Hematopoietic multipotent progenitor cell (in vitro differentiated cells): ENCODE measurements around the gene CCDC187. TPM values are rescaled to one million over a fixed set of nuclear protein-coding genes. Genes with fewer than 3 reads are reported as not detected.
"Not testable (repeated sequence)": the region's sequence is repeated elsewhere in the genome, so short reads cannot be mapped to it uniquely, and the experiment has no call there.

Experiments used
- DNase-seq, 3 donors: peaks; one replicate each; pipeline ENCODE4 v3.0.0-alpha.2; 2011 to 2015; ENCODE audit warnings: low read depth in 2 of 3, low spot score in 2 of 3
- total RNA-seq: library from RNA; depleted of rRNA; stranded (reverse); fragments of >200 nt; gene quantifications from one replicate; pipeline ENCODE4 v1.2.3, GENCODE V29; 2012

Gene CCDC187
- total RNA-seq, 1 donor: 0.81 TPM

- DNase-seq: no peak
These were observed 24.2 kb upstream of the CCDC187 start for GRCh38 chr9:136328011-136328621.

- DNase-seq: peak in 2 of 3 donors; percentile 29 to 65
These were observed 23.5 kb upstream of the CCDC187 start, which contains the start of gene GPSM1 for GRCh38 chr9:136327304-136327974. TSS of gene GPSM1 (plus strand) at chr9:136327539. CDS start at chr9:136327696, 157 bp downstream.

GRCh38 chr9:136326761-136327303, 22.9 kb upstream of the CCDC187 start:
- DNase-seq: peak in 2 of 3 donors; percentile 71

- DNase-seq: peak in 2 of 3 donors; percentile 64 to 76
These were observed 22.3 kb upstream of the CCDC187 start for GRCh38 chr9:136326061-136326760.

GRCh38 chr9:136325358-136325757, 21.5 kb upstream of the CCDC187 start:
- no peak for DNase-seq

- DNase-seq: no peak
These were observed 20.8 kb upstream of the CCDC187 start for GRCh38 chr9:136324501-136325300.

GRCh38 chr9:136323371-136323789, 19.5 kb upstream of the CCDC187 start:
- no peak for DNase-seq

GRCh38 chr9:136322756-136323330, 18.9 kb upstream of the CCDC187 start:
- no peak for DNase-seq

GRCh38 chr9:136321561-136321960, 17.7 kb upstream of the CCDC187 start:
- no peak for DNase-seq

GRCh38 chr9:136320972-136321371, 17.1 kb upstream of the CCDC187 start:
- DNase-seq: not testable (repeated sequence)

GRCh38 chr9:136319955-136320354, 16.1 kb upstream of the CCDC187 start:
- DNase-seq: not testable (repeated sequence)

- DNase-seq: not testable (repeated sequence)
These were observed 15.3 kb upstream of the CCDC187 start for GRCh38 chr9:136319244-136319643.

- no peak for DNase-seq
These were observed 14.9 kb upstream of the CCDC187 start for GRCh38 chr9:136318776-136319241.

GRCh38 chr9:136318111-136318775, 14.3 kb upstream of the CCDC187 start:
- DNase-seq: no peak

- no peak for DNase-seq
These were observed 13.8 kb upstream of the CCDC187 start for GRCh38 chr9:136317695-136318094.

GRCh38 chr9:136316896-136317676, 13.2 kb upstream of the CCDC187 start:
- no peak for DNase-seq

GRCh38 chr9:136316271-136316751, 12.4 kb upstream of the CCDC187 start:
- no peak for DNase-seq

- no peak for DNase-seq
These were observed 11.1 kb upstream of the CCDC187 start for GRCh38 chr9:136314944-136315343.

- DNase-seq: no peak
These were observed 10.1 kb upstream of the CCDC187 start for GRCh38 chr9:136314056-136314416.
